ELR (cell line): ENCODE measurements around the gene SCNN1B.
"Not testable (repeated sequence)": the region's sequence is repeated elsewhere in the genome, so short reads cannot be mapped to it uniquely, and the experiment has no call there.

Experiments
- DNase-seq: peaks from one replicate; pipeline ENCODE4 v3.0.0-alpha.2; 2015; ENCODE audit warnings: low read depth

The SCNN1B gene

GRCh38 chr16:23355106-23355670, 53.1 kb downstream of the SCNN1B start:
- no peak for DNase-seq

GRCh38 chr16:23356941-23357340, 54.8 kb downstream of the SCNN1B start:
- no peak for DNase-seq

- DNase-seq, result no peak
Observed at GRCh38 chr16:23357761-23358290, 55.7 kb downstream of the SCNN1B start.

GRCh38 chr16:23359092-23359760, 57.1 kb downstream of the SCNN1B start:
- DNase-seq, result peak; percentile 13

GRCh38 chr16:23362460-23363317, 60.6 kb downstream of the SCNN1B start:
- no peak for DNase-seq

- no peak for DNase-seq
Observed at GRCh38 chr16:23365602-23366240, 63.6 kb downstream of the SCNN1B start.

GRCh38 chr16:23366341-23366740, 64.2 kb downstream of the SCNN1B start:
- not testable (repeated sequence) for DNase-seq

- no peak for DNase-seq
Observed at GRCh38 chr16:23367564-23367963, 65.5 kb downstream of the SCNN1B start.

GRCh38 chr16:23367988-23368387, 65.9 kb downstream of the SCNN1B start:
- DNase-seq, result no peak

GRCh38 chr16:23368469-23368868, 66.4 kb downstream of the SCNN1B start:
- DNase-seq, result peak; percentile 62

- DNase-seq, result no peak
Observed at GRCh38 chr16:23369416-23369815, 67.3 kb downstream of the SCNN1B start.

- no peak for DNase-seq
Observed at GRCh38 chr16:23371368-23371767, 69.3 kb downstream of the SCNN1B start.

GRCh38 chr16:23373436-23374219, 71.5 kb downstream of the SCNN1B start:
- no peak for DNase-seq

- DNase-seq, result no peak
Observed at GRCh38 chr16:23374721-23375510, 72.8 kb downstream of the SCNN1B start.

- DNase-seq, result no peak
Observed at GRCh38 chr16:23375643-23376042, 73.5 kb downstream of the SCNN1B start.

GRCh38 chr16:23377071-23377931, 75.2 kb downstream of the SCNN1B start:
- DNase-seq, result no peak

- DNase-seq, result no peak
Observed at GRCh38 chr16:23378256-23378655, 76.2 kb downstream of the SCNN1B start.

GRCh38 chr16:23378921-23379320, 76.8 kb downstream of the SCNN1B start:
- no peak for DNase-seq

- DNase-seq, result no peak
Observed at GRCh38 chr16:23379707-23380106, 77.6 kb downstream of the SCNN1B start.

GRCh38 chr16:23380501-23380951, 78.4 kb downstream of the SCNN1B start:
- no peak for DNase-seq
